AG20443 (cell line): ENCODE measurements around the gene IVNS1ABP.
"Not testable (repeated sequence)": the region's sequence is repeated elsewhere in the genome, so short reads cannot be mapped to it uniquely, and the experiment has no call there.

Source experiments
- DNase-seq: peaks from one replicate; pipeline ENCODE4 v3.0.0; 2012; ENCODE audit warnings: low spot score, mixed read lengths

IVNS1ABP gene

GRCh38 chr1:185252404-185252803, 64.6 kb downstream of the IVNS1ABP start:
- not testable (repeated sequence) for DNase-seq

GRCh38 chr1:185251928-185252327, 65.1 kb downstream of the IVNS1ABP start:
- DNase-seq = not testable (repeated sequence)

GRCh38 chr1:185250063-185250462, 67.0 kb downstream of the IVNS1ABP start:
- DNase-seq = no peak

GRCh38 chr1:185249563-185249962, 67.5 kb downstream of the IVNS1ABP start:
- DNase-seq = no peak
